Ishikawa (cell line): ENCODE results near the gene PGBD5.

ENCODE experiments used
- CEBPB ChIP-seq: IDR thresholded peaks from 2 replicates; pipeline ENCODE4 v1.6.1; 2012
- CREB1 ChIP-seq: IDR thresholded peaks from 2 replicates; pipeline ENCODE4 v1.6.1; 2012; ENCODE audit warnings: low read depth
- EGR1 ChIP-seq: IDR thresholded peaks from 2 replicates; pipeline ENCODE4 v1.6.1; 2012
- EP300 ChIP-seq: IDR thresholded peaks from 2 replicates; pipeline ENCODE4 v1.6.1; 2012; ENCODE audit warnings: borderline replicate concordance
- FOXM1 ChIP-seq: IDR thresholded peaks from 2 replicates; pipeline ENCODE4 v1.6.1; 2012; ENCODE audit warnings: low read depth, borderline replicate concordance
- NFIC ChIP-seq: IDR thresholded peaks from 2 replicates; pipeline ENCODE4 v1.6.1; 2012
- RAD21 ChIP-seq: IDR thresholded peaks from 2 replicates; pipeline ENCODE4 v1.6.1; 2012; ENCODE audit warnings: low read depth
- TAF1 ChIP-seq: IDR thresholded peaks from 2 replicates; pipeline ENCODE4 v1.6.1; 2012; ENCODE audit warnings: low read depth, mild to moderate bottlenecking
- TCF12 ChIP-seq: IDR thresholded peaks from 2 replicates; pipeline ENCODE4 v1.6.1; 2012; ENCODE audit warnings: low read depth
- TEAD4 ChIP-seq: IDR thresholded peaks from 2 replicates; pipeline ENCODE4 v1.6.1; 2012
- YY1 ChIP-seq: IDR thresholded peaks from 2 replicates; pipeline ENCODE4 v1.6.1; 2012; ENCODE audit warnings: low read depth
- ZBTB7A ChIP-seq: IDR thresholded peaks from 2 replicates; pipeline ENCODE4 v1.6.1; 2012; ENCODE audit warnings: low read depth
- TF ChIP-seq, protein P1 (sequence below): IDR thresholded peaks from 2 replicates; pipeline ENCODE4 v1.6.1; 2012; ENCODE audit warnings: low read depth, mild to moderate bottlenecking
- TF ChIP-seq, protein P2 (sequence below): IDR thresholded peaks from 2 replicates; pipeline ENCODE4 v1.6.1; 2012
- TF ChIP-seq, protein P3 (sequence below): IDR thresholded peaks from 2 replicates; pipeline ENCODE4 v1.6.1; 2012

PGBD5 gene

DNA sequence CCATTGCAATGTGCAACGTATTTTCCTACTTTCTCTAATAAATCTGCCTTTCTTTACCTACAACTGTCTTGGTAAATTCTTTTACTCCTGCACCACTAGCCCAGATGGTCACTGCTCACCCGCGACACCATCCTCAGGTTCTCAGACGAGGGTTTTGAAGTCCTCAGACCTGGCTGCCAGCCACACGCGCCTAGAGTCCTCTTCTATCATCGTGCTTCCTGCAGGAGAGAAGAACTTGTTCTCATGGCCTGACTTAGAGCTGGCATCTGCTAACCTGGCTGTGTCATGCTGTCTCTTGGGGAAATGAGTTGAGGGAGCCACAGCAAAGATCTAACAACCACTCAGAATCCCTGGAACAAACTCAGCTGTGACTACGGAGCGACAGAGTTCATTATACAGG lies 30.3 kb upstream of the PGBD5 start:
- TF ChIP-seq, protein P1, sequence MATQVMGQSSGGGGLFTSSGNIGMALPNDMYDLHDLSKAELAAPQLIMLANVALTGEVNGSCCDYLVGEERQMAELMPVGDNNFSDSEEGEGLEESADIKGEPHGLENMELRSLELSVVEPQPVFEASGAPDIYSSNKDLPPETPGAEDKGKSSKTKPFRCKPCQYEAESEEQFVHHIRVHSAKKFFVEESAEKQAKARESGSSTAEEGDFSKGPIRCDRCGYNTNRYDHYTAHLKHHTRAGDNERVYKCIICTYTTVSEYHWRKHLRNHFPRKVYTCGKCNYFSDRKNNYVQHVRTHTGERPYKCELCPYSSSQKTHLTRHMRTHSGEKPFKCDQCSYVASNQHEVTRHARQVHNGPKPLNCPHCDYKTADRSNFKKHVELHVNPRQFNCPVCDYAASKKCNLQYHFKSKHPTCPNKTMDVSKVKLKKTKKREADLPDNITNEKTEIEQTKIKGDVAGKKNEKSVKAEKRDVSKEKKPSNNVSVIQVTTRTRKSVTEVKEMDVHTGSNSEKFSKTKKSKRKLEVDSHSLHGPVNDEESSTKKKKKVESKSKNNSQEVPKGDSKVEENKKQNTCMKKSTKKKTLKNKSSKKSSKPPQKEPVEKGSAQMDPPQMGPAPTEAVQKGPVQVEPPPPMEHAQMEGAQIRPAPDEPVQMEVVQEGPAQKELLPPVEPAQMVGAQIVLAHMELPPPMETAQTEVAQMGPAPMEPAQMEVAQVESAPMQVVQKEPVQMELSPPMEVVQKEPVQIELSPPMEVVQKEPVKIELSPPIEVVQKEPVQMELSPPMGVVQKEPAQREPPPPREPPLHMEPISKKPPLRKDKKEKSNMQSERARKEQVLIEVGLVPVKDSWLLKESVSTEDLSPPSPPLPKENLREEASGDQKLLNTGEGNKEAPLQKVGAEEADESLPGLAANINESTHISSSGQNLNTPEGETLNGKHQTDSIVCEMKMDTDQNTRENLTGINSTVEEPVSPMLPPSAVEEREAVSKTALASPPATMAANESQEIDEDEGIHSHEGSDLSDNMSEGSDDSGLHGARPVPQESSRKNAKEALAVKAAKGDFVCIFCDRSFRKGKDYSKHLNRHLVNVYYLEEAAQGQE = no peak
- TF ChIP-seq ZBTB7A (no peak), TAF1 (no peak), TCF12 (no peak), CEBPB (no peak), EP300 (no peak), YY1 (no peak), CREB1 (no peak), EGR1 (no peak), NFIC (no peak), RAD21 (no peak)
- TF ChIP-seq, protein P2, sequence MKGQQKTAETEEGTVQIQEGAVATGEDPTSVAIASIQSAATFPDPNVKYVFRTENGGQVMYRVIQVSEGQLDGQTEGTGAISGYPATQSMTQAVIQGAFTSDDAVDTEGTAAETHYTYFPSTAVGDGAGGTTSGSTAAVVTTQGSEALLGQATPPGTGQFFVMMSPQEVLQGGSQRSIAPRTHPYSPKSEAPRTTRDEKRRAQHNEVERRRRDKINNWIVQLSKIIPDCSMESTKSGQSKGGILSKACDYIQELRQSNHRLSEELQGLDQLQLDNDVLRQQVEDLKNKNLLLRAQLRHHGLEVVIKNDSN = no peak
- TF ChIP-seq, protein P3, sequence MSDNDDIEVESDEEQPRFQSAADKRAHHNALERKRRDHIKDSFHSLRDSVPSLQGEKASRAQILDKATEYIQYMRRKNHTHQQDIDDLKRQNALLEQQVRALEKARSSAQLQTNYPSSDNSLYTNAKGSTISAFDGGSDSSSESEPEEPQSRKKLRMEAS = no peak

GRCh38 chr1:230455291-230455690 lies 29.2 kb upstream of the PGBD5 start:
- TF ChIP-seq RAD21 = no peak
- TF ChIP-seq CEBPB = no peak
- TF ChIP-seq, protein P3 = no peak
- TF ChIP-seq YY1 = no peak

DNA sequence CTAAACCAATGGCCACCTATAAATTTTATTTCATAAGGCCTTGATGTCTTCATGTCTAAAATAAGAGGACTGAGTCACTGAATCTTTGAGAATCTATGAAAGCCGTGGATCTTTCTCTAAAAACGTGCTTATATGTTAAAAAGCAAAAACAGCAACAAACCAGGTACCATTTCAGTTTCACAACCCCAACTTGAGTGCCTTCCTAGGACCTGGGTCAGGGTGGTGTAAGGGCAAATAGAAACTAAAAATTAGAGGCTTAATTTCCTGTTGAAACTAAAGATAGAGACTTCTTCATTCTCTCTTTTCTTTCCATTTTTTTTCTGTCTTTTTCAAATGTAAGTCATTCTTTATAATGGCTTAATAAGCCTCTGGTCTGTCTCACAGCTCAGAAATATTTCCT lies 27.2 kb upstream of the PGBD5 start:
- TF ChIP-seq ZBTB7A (no peak), TCF12 (no peak), YY1 (no peak), TAF1 (no peak), EP300 (no peak), NFIC (no peak), FOXM1 (no peak), RAD21 (no peak), CREB1 (no peak), CEBPB (no peak)
- TF ChIP-seq, protein P1 = no peak
- TF ChIP-seq, protein P3 = no peak

GRCh38 chr1:230441183-230442029 lies 15.3 kb upstream of the PGBD5 start:
- TF ChIP-seq TEAD4 (no peak), CREB1 (no peak), EP300 (no peak), TAF1 (no peak), RAD21 (no peak), EGR1 (no peak), TCF12 (no peak), NFIC (no peak)
- TF ChIP-seq, protein P1 = no peak
- TF ChIP-seq, protein P2 = no peak
- TF ChIP-seq, protein P3 = no peak
